Measurements from ENCODE around the gene DNAH2. TPM values are rescaled to one million over a fixed set of nuclear protein-coding genes. Genes with fewer than 3 reads are reported as not detected.

DNAH2 gene
- total RNA-seq, 1 experiment from 2014 or later: 2.0 TPM

GRCh38 chr17:7818746-7819645, 101.5 kb downstream of the DNAH2 start:
- ChIA-PET CTCF (interaction anchor here (1.0 kb wide), 1 partner anchor 16 kb away, joined by 3 read pairs; no protein-coding TSS in a partner anchor), RAD21 (ENCODE audit: low non-redundant PET in 1 of 2, low total read pairs in 2 of 2, uncharacterized antibody in 2 of 2, unreplicated experiment in 2 of 2) (no interaction called here), POLR2A (no interaction called here)
- Histone ChIP-seq H3K9me2 (ENCODE audit: insufficient read depth) (no peaks in the 10 kb centered on the region), H3K79me2 (ENCODE audit: insufficient read depth, low read length) (no peaks in the 10 kb centered on the region), H3K36me3 (ENCODE audit: control insufficient read depth in 1 of 2, insufficient read depth in 2 of 2, low read length in 2 of 2) (no peaks in the 10 kb centered on the region), H3K4me3 (replicated peaks in 1 of 2; ENCODE audit: low read depth in 1 of 2, low read length in 2 of 2) (no peak overlapping the region), H3K27me3 (ENCODE audit: insufficient read depth, low read length) (no peaks in the 10 kb centered on the region), H3K27ac (ENCODE audit: low read depth, low read length) (no peak overlapping the region), H2AFZ (ENCODE audit: low read depth, low read length, poor library complexity, severe bottlenecking) (no peak overlapping the region), H3K4me1 (ENCODE audit: control insufficient read depth in 1 of 2, insufficient read depth in 2 of 2, low read length in 2 of 2) (no peaks in the 10 kb centered on the region), H4K20me1 (ENCODE audit: insufficient read depth) (no peaks in the 10 kb centered on the region), H3K9me3 (ENCODE audit: control insufficient read depth in 1 of 2, insufficient read depth in 1 of 2, low read depth in 1 of 2, low read length in 2 of 2) (no peaks in the 10 kb centered on the region), H3K9ac (ENCODE audit: low read length) (no peak overlapping the region), H3K4me2 (ENCODE audit: low read length) (no peak overlapping the region)
- ATAC-seq: no peak
- DNase-seq (ENCODE audit: low read depth, low spot score): no peak
- TF ChIP-seq EZH2phosphoT487 (IDR thresholded peaks at IDR 0.05; ENCODE audit: borderline replicate concordance) (no peak), ATF3 (IDR thresholded peaks at IDR 0.05) (no peak), YY1 (IDR thresholded peaks at IDR 0.05; ENCODE audit: extremely low read depth, insufficient replicate concordance, low read depth, low read length) (no peak), POLR2A (IDR thresholded peaks at IDR 0.05; ENCODE audit: borderline replicate concordance, extremely low read depth, insufficient read depth, insufficient read length) (no peak), ZFX (IDR thresholded peaks at IDR 0.05) (no peak), EGR1 (IDR thresholded peaks at IDR 0.05; ENCODE audit: low read depth) (no peak), JUND (IDR thresholded peaks at IDR 0.05) (no peak), EZH2 (IDR thresholded peaks at IDR 0.05) (no peak), CEBPB (IDR thresholded peaks at IDR 0.05; ENCODE audit: low read depth) (no peak), SP1 (IDR thresholded peaks at IDR 0.05; ENCODE audit: low read depth) (no peak)
- TF ChIP-seq, protein P1, sequence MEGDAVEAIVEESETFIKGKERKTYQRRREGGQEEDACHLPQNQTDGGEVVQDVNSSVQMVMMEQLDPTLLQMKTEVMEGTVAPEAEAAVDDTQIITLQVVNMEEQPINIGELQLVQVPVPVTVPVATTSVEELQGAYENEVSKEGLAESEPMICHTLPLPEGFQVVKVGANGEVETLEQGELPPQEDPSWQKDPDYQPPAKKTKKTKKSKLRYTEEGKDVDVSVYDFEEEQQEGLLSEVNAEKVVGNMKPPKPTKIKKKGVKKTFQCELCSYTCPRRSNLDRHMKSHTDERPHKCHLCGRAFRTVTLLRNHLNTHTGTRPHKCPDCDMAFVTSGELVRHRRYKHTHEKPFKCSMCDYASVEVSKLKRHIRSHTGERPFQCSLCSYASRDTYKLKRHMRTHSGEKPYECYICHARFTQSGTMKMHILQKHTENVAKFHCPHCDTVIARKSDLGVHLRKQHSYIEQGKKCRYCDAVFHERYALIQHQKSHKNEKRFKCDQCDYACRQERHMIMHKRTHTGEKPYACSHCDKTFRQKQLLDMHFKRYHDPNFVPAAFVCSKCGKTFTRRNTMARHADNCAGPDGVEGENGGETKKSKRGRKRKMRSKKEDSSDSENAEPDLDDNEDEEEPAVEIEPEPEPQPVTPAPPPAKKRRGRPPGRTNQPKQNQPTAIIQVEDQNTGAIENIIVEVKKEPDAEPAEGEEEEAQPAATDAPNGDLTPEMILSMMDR (IDR thresholded peaks at IDR 0.05 in 2 of 3, conservative IDR thresholded peaks at IDR 0.05 in 1 of 3; ENCODE audit: borderline replicate concordance in 1 of 3, insufficient read depth in 1 of 3, low read depth in 2 of 3, low read length in 2 of 3): no peak
- BruUV-seq (replicated peaks): no TSS peak
- intact Hi-C loops (cut with micrococcal nuclease): no loop called here
